Kidney (tissue), 14 donors: ENCODE measurements around the gene SIAH3. TPM values are rescaled to one million over a fixed set of nuclear protein-coding genes. Genes with fewer than 3 reads are reported as not detected.

Experiments
- DNase-seq, 5 donors: peaks; one replicate each; pipeline ENCODE4 v3.0.0-alpha.2; 2013 to 2020
- FAIRE-seq: peaks from 2 replicates; lab custom pipeline; 2012; peaks lifted over from hg19 to GRCh38; lab: Jason Lieb, UNC
- H3K27ac ChIP-seq, 2 donors: one replicate each; pipeline ENCODE4 v1.7.0; 2013; ENCODE audit warnings: low read depth in 2 of 2, low read length in 2 of 2, inconsistent platforms in 1 of 2
- H3K27me3 ChIP-seq: one replicate; pipeline ENCODE4 v1.7.1; 2013; ENCODE audit warnings: low read length, inconsistent platforms; ENCODE audit not compliant: control insufficient read depth, insufficient read depth
- H3K36me3 ChIP-seq, 3 donors: one replicate each; pipeline versions ENCODE4 v1.7.0 to v1.7.1; 2013; ENCODE audit warnings: low read length in 3 of 3, control low read depth in 1 of 3, inconsistent platforms in 1 of 3; ENCODE audit not compliant: insufficient read depth in 3 of 3, control insufficient read depth in 2 of 3
- H3K4me1 ChIP-seq, 3 donors: one replicate each; pipeline versions ENCODE4 v1.7.0 to v1.7.1; 2013; ENCODE audit warnings: low read length in 3 of 3, inconsistent platforms in 1 of 3, low read depth in 1 of 3; ENCODE audit not compliant: control insufficient read depth in 2 of 3, insufficient read depth in 2 of 3
- H3K4me3 ChIP-seq, 3 donors: one replicate each; pipeline versions ENCODE4 v1.7.0 to v1.8.1; 2013; ENCODE audit warnings: low read length in 3 of 3, control low read depth in 1 of 3, inconsistent platforms in 1 of 3
- H3K9ac ChIP-seq, 3 donors: one replicate each; pipeline versions ENCODE4 v1.7.0 to v1.7.1; 2013; ENCODE audit warnings: low read length in 3 of 3, control low read depth in 1 of 3, inconsistent platforms in 1 of 3
- H3K9me3 ChIP-seq, 3 donors: one replicate each; pipeline versions ENCODE4 v1.7.0 to v1.7.1; 2013; ENCODE audit warnings: low read length in 3 of 3, control low read depth in 1 of 3, inconsistent platforms in 1 of 3; ENCODE audit not compliant: control insufficient read depth in 2 of 3, insufficient read depth in 1 of 3
- intact Hi-C: fragments of 100-400 bp; cut with DNase I; formaldehyde crosslinking; loops from one replicate; pipeline ENCODE4 v1.11.1; 2022
- polyA plus RNA-seq: library from polyadenylated mRNA; stranded (reverse); fragments of 350-450 nt; fragmentation: Illumina TruSeq; extraction: RNeasy Lipid Tissue Mini Kit (QIAGEN cat#74804); gene quantifications from one replicate; pipeline ENCODE4 v1.2.3, GENCODE V29; 2014; ENCODE audit warnings: low read depth, low replicate concordance; ENCODE audit not compliant: insufficient read depth
- total RNA-seq: library from RNA; stranded (reverse); fragmentation: NEBNext Ultra II Directional; extraction: Animal tissue kit (Norgen Biotek cat#: 25700); gene quantifications from one replicate; pipeline ENCODE4 v1.2.1, GENCODE V29; 2021
- TF ChIP-seq, protein P1 (sequence below): IDR thresholded peaks from 3 replicates; pipeline ENCODE4 v1.5.1; 2012; ENCODE audit warnings: mild to moderate bottlenecking, moderate library complexity, borderline replicate concordance; ENCODE audit not compliant: insufficient read depth; ENCODE audit errors: extremely low read depth
- donor health status: control.
- donor health status: control.
- donor health status: control.
- donor health status: control.
- donor health status: control.
- donor health status: DM: yes; HTN: yes; CAD: no.
- donor health status: Normal renal cell carcinoma (clear cell type).

SIAH3 gene
- total and polyA plus RNA-seq, 2 donors from 2014 or later: 0.03 to 0.41 TPM

DNA sequence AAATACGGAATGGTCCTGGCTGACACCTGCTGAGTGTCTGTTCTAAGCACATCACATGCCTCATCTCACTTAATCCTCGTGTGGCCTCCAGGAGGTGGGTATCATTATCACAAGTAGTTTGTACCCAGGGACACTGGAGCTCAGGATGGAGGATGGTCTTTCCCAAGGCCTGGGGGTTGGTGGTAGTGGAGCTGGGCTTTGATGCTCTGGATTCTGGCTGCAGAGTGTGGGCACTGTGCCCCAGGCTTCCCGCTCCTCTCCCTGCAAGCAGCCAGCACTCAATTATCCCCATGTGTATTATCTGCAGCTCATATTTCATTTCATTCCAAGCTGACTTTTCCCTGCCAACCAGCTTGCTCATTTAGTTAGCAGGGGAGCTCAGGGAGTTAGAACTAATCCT, 52.1 kb downstream of the SIAH3 start:
- Histone ChIP-seq H3K4me3 (no peak overlapping the region), H3K9me3 (no peaks in the 10 kb centered on the region), H3K4me1 (no peaks in the 10 kb centered on the region), H3K27me3 (no peaks in the 10 kb centered on the region), H3K27ac (no peak overlapping the region), H3K9ac (no peak overlapping the region), H3K36me3 (no peaks in the 10 kb centered on the region)
- TF ChIP-seq, protein P1, sequence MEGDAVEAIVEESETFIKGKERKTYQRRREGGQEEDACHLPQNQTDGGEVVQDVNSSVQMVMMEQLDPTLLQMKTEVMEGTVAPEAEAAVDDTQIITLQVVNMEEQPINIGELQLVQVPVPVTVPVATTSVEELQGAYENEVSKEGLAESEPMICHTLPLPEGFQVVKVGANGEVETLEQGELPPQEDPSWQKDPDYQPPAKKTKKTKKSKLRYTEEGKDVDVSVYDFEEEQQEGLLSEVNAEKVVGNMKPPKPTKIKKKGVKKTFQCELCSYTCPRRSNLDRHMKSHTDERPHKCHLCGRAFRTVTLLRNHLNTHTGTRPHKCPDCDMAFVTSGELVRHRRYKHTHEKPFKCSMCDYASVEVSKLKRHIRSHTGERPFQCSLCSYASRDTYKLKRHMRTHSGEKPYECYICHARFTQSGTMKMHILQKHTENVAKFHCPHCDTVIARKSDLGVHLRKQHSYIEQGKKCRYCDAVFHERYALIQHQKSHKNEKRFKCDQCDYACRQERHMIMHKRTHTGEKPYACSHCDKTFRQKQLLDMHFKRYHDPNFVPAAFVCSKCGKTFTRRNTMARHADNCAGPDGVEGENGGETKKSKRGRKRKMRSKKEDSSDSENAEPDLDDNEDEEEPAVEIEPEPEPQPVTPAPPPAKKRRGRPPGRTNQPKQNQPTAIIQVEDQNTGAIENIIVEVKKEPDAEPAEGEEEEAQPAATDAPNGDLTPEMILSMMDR: no peak
- intact Hi-C loops: no loop called here
- FAIRE-seq (no peak), DNase-seq (no peak)

DNA sequence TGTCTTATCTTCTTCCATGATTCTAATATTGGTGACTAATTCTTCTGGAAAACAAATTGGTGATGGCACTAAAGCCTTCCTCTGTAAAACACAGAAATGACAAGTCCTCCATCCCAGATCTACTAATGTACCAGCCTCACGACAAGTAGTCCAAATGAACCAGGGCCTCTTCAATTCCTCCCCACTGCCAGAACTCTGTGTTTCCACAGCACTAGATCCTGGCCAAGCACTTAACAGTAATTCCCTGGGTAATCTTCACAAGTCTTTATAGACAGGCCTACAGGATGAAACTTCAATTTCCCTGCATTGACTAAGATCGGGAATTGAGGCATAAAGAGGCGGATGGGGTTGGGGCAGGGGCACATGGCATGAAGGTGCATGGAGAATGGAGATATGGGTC, 52.7 kb downstream of the SIAH3 start:
- no peak overlapping the region for H3K4me3 ChIP-seq
- no peaks in the 10 kb centered on the region for H3K4me1 ChIP-seq
- FAIRE-seq: no peak
- no peak overlapping the region for H3K27ac ChIP-seq
- TF ChIP-seq, protein P1: no peak
- no peaks in the 10 kb centered on the region for H3K9me3 ChIP-seq
- H3K9ac ChIP-seq: no peak overlapping the region
- intact Hi-C loops: no loop called here
- H3K27me3 ChIP-seq: no peaks in the 10 kb centered on the region
- DNase-seq: no peak
- H3K36me3 ChIP-seq: no peaks in the 10 kb centered on the region

DNA sequence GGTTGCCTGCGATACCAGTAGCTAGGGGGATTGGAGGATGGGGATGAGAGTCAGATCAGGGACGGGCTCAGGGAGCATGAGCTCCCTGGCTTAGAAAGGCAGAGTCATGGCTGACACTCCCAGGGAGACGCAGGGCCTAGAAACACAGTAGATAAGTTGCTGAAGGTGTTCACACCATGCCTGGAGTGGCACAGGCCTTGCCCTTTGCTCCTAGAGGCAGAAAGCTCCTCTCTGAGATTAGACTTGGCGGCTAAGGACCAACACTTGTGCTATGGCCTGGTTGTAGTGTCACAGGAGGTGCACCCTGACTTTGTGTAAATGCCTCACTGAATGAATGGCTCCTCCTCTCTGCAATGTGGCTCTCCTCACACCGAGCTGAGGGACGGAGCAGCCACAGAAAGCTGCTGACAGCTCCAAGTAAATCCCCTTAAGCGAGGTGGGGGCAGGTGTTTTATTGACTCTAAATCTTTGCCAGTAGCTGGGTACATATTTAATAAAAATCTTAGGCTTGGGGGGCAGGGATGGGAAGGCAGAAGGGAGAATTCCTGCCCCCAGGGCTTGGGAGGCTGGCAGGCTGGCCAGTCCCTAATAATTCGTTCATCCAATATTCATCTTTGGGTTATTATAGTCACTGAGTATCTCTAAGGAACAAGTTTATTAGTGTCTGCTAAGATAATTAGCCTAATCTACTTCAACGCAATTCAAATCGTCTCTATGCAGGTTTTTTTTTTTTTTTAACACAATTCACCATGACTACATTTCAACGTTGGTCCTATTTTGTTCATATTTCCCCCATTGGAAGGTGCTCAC, 54.9 kb downstream of the SIAH3 start:
- DNase-seq: no peak
- no peak overlapping the region for H3K4me3 ChIP-seq
- no peaks in the 10 kb centered on the region for H3K36me3 ChIP-seq
- H3K9ac ChIP-seq: no peak overlapping the region
- no peaks in the 10 kb centered on the region for H3K27me3 ChIP-seq
- TF ChIP-seq, protein P1: no peak
- no peak overlapping the region for H3K27ac ChIP-seq
- intact Hi-C loops: no loop called here
- peaks cover 0 to 9% (median 2%) of the 10 kb centered on the region in 3 donors for H3K4me1 ChIP-seq
- H3K9me3 ChIP-seq: no peaks in the 10 kb centered on the region
- FAIRE-seq: no peak
